CD14-positive monocyte (primary cell): ENCODE results near the gene CCNQ. TPM values are rescaled to one million over a fixed set of nuclear protein-coding genes. Genes with fewer than 3 reads are reported as not detected.

ENCODE experiments used
- DNase-seq, 3 donors: peaks; one replicate each; pipeline ENCODE4 v3.0.0-alpha.2; 2011 to 2022
- H2AFZ ChIP-seq: 2 replicates; pipeline ENCODE4 v1.6.0; 2012; ENCODE audit warnings: mild to moderate bottlenecking, low read depth, low read length, inconsistent platforms; ENCODE audit not compliant: insufficient read depth, poor library complexity, severe bottlenecking
- H3K27ac ChIP-seq, 2 donors: 1 replicate in 1 of 2; 2 replicates in 1 of 2; pipeline ENCODE4 v1.5.1; 2012 to 2013; ENCODE audit warnings: low read length in 2 of 2, control low read depth in 1 of 2, inconsistent platforms in 1 of 2, low read depth in 1 of 2, mild to moderate bottlenecking in 1 of 2
- H3K27me3 ChIP-seq, 2 donors: one replicate each; pipeline versions ENCODE4 v1.6.0 to v1.6.1; 2011 to 2013; ENCODE audit warnings: low read length in 2 of 2; ENCODE audit not compliant: control insufficient read depth in 2 of 2, insufficient read depth in 2 of 2
- H3K36me3 ChIP-seq, 2 donors: replicated peaks in 1 of 2; 1 replicate in 1 of 2; 2 replicates in 1 of 2; pipeline versions ENCODE4 v1.5.1 to v1.6.1; 2012 to 2013; ENCODE audit warnings: low read length in 2 of 2, control low read depth in 1 of 2, inconsistent platforms in 1 of 2, mild to moderate bottlenecking in 1 of 2; ENCODE audit not compliant: insufficient read depth in 2 of 2, control insufficient read depth in 1 of 2
- H3K4me1 ChIP-seq, 2 donors: 1 replicate in 1 of 2; 2 replicates in 1 of 2; pipeline versions ENCODE4 v1.5.1 to v1.6.1; 2012 to 2013; ENCODE audit warnings: low read length in 2 of 2, control low read depth in 1 of 2, inconsistent platforms in 1 of 2, mild to moderate bottlenecking in 1 of 2, moderate library complexity in 1 of 2; ENCODE audit not compliant: insufficient read depth in 2 of 2, control insufficient read depth in 1 of 2
- H3K4me2 ChIP-seq: replicated peaks from 2 replicates; pipeline ENCODE3; 2012; ENCODE audit warnings: low read length, moderate library complexity, mild to moderate bottlenecking; ENCODE audit not compliant: poor library complexity, severe bottlenecking; ENCODE audit errors: extremely low read depth
- H3K4me3 ChIP-seq, 3 experiments: fragments of 200-600 bp in 1 of 3; sonication (generic) in 1 of 3; replicated peaks in 1 of 3; 1 replicate in 2 of 3; 2 replicates in 1 of 3; pipeline ENCODE4 v1.5.1; 2011 to 2013; ENCODE audit warnings: low read length in 3 of 3, mild to moderate bottlenecking in 3 of 3, control low read depth in 2 of 3, low read depth in 2 of 3, inconsistent platforms in 1 of 3, moderate library complexity in 1 of 3
- H3K79me2 ChIP-seq: 2 replicates; pipeline ENCODE4 v1.6.0; 2012; ENCODE audit warnings: mild to moderate bottlenecking, control low read depth, inconsistent platforms, low read length, moderate library complexity; ENCODE audit not compliant: insufficient read depth
- H3K9ac ChIP-seq: 2 replicates; pipeline ENCODE4 v1.6.0; 2017; ENCODE audit warnings: low read length, mild to moderate bottlenecking; ENCODE audit not compliant: insufficient read depth, poor library complexity, severe bottlenecking
- H3K9me3 ChIP-seq, 2 donors: replicated peaks in 1 of 2; 1 replicate in 1 of 2; 2 replicates in 1 of 2; pipeline versions ENCODE4 v1.5.1 to v1.6.1; 2012 to 2013; ENCODE audit warnings: low read length in 2 of 2, control low read depth in 1 of 2; ENCODE audit not compliant: control insufficient read depth in 1 of 2, insufficient read depth in 1 of 2
- H4K20me1 ChIP-seq: 2 replicates; pipeline ENCODE4 v1.6.0; 2012; ENCODE audit warnings: mild to moderate bottlenecking, low read length, control low read depth, moderate library complexity; ENCODE audit not compliant: insufficient read depth
- H3K27ac Mint-ChIP-seq, 7 donors: one replicate each; pipeline ENCODE4 v1.8.0; 2020; ENCODE audit warnings: mild to moderate bottlenecking in 7 of 7, mixed read lengths in 7 of 7, moderate library complexity in 6 of 7, inconsistent platforms in 2 of 7
- H3K27me3 Mint-ChIP-seq, 3 donors: one replicate each; pipeline ENCODE4 v1.8.0; 2021 to 2022; ENCODE audit warnings: low read depth in 3 of 3, mild to moderate bottlenecking in 3 of 3, mixed read lengths in 3 of 3, moderate library complexity in 3 of 3, inconsistent platforms in 1 of 3
- H3K36me3 Mint-ChIP-seq, 2 donors: one replicate each; pipeline ENCODE4 v1.8.0; 2020; ENCODE audit warnings: mixed read lengths in 2 of 2, inconsistent platforms in 1 of 2, mild to moderate bottlenecking in 1 of 2
- H3K4me1 Mint-ChIP-seq: one replicate; pipeline ENCODE4 v1.8.0; 2020; ENCODE audit warnings: mild to moderate bottlenecking, mixed read lengths
- H3K4me3 Mint-ChIP-seq, 2 donors: one replicate each; pipeline ENCODE4 v1.8.0; 2020; ENCODE audit warnings: mild to moderate bottlenecking in 2 of 2, mixed read lengths in 2 of 2, moderate library complexity in 1 of 2
- H3K9me3 Mint-ChIP-seq, 7 donors: one replicate each; pipeline ENCODE4 v1.8.0; 2020 to 2022; ENCODE audit warnings: mixed read lengths in 7 of 7, mild to moderate bottlenecking in 6 of 7, moderate library complexity in 6 of 7, inconsistent platforms in 2 of 7
- CTCF ChIP-seq: fragments of 200-600 bp; IDR thresholded peaks from one replicate; pipeline ENCODE4 v1.8.0; 2022; ENCODE audit warnings: antibody characterized with exemption, mild to moderate bottlenecking
- WGBS: methylation state at CpG from one replicate; pipeline ENCODE4 v1.1.5; 2013; ENCODE audit warnings: missing lambda C conversion rate; ENCODE audit not compliant: insufficient coverage; 5-methylcytosine and 5-hydroxymethylcytosine counted together
- intact Hi-C, 2 donors: fragments of 100-400 bp; cut with micrococcal nuclease; formaldehyde crosslinking; loops; one replicate each; pipeline versions ENCODE4 v1.15.0 to v1.15.1; 2023
- polyA plus RNA-seq, 3 donors: library from polyadenylated mRNA; depleted of rRNA in 1 of 3; unstranded in 2 of 3; stranded (reverse) in 1 of 3; fragments of 300-500 nt in 2 of 3; fragments of >200 nt in 1 of 3; fragmentation: Illumina TruSeq in 2 of 3; gene quantifications; 1 replicate in 2 of 3; 2 replicates in 1 of 3; pipeline ENCODE4 v1.2.3, GENCODE V29; 2012 to 2021

CCNQ gene
- polyA plus RNA-seq, 3 donors: 21.8 to 35.6 (median 29.3) TPM

- no peak overlapping the region for H3K4me3 Mint-ChIP-seq
- Histone ChIP-seq H3K79me2 (no peaks in the 10 kb centered on the region), H3K4me3 (no peak overlapping the region), H3K4me1 (peaks cover 14 to 17% of the 10 kb centered on the region in 2 donors), H2AFZ (no peak overlapping the region), H3K9me3 (no peaks in the 10 kb centered on the region), H3K27ac (no peak overlapping the region), H3K36me3 (peaks cover 41 to 48% of the 10 kb centered on the region in 2 donors), H3K27me3 (no peaks in the 10 kb centered on the region), H3K4me2 (no peak overlapping the region), H4K20me1 (no peaks in the 10 kb centered on the region), H3K9ac (no peak overlapping the region)
- peaks cover 0 to 13% (median 0%) of the 10 kb centered on the region in 3 donors for H3K27me3 Mint-ChIP-seq
- intact Hi-C loops: no loop called here
- H3K36me3 Mint-ChIP-seq: peaks cover 44 to 51% of the 10 kb centered on the region in 2 donors
- H3K4me1 Mint-ChIP-seq: peaks cover 17% of the 10 kb centered on the region
- no peak for DNase-seq
- TF ChIP-seq CTCF: no peak
- H3K27ac Mint-ChIP-seq: no peak overlapping the region
- H3K9me3 Mint-ChIP-seq: peaks cover 0 to 8% (median 0%) of the 10 kb centered on the region in 7 donors
- WGBS: 100% methylated on average over 1 of the region's 10 CpGs
Measured at GRCh38 chrX:153587342-153587741, 11.6 kb downstream of the CCNQ start.

- Mint-ChIP-seq H3K9me3 (peaks cover 0 to 8% (median 0%) of the 10 kb centered on the region in 7 donors), H3K4me1 (peaks cover 17% of the 10 kb centered on the region), H3K36me3 (peaks cover 33 to 38% of the 10 kb centered on the region in 2 donors), H3K27me3 (peaks cover 0 to 22% (median 0%) of the 10 kb centered on the region in 3 donors), H3K27ac (peak overlapping the region in 1 of 7 donors; percentile 22), H3K4me3 (no peak overlapping the region)
- no peaks in the 10 kb centered on the region for H4K20me1 ChIP-seq
- no peaks in the 10 kb centered on the region for H3K27me3 ChIP-seq
- H3K4me3 ChIP-seq: no peak overlapping the region
- H3K4me2 ChIP-seq: no peak overlapping the region
- TF ChIP-seq CTCF: no peak
- H3K36me3 ChIP-seq: peaks cover 26 to 33% of the 10 kb centered on the region in 2 donors
- no peaks in the 10 kb centered on the region for H3K79me2 ChIP-seq
- H3K9me3 ChIP-seq: no peaks in the 10 kb centered on the region
- H3K9ac ChIP-seq: no peak overlapping the region
- 80% methylated on average over 1 of the region's 4 CpGs for WGBS
- peaks cover 14 to 18% of the 10 kb centered on the region in 2 donors for H3K4me1 ChIP-seq
- DNase-seq: no peak
- no peak overlapping the region for H3K27ac ChIP-seq
- H2AFZ ChIP-seq: no peak overlapping the region
- intact Hi-C loops: no loop called here
Measured at GRCh38 chrX:153585827-153586226, 13.1 kb downstream of the CCNQ start.
